AG10803 (cell line): ENCODE measurements around the gene GCK.

ENCODE experiments used
- DNase-seq: peaks from one replicate; pipeline ENCODE4 v3.0.0; 2010; ENCODE audit warnings: low read depth
- H3K4me3 ChIP-seq: 2 replicates; pipeline ENCODE4 v1.5.1; 2011; ENCODE audit warnings: mild to moderate bottlenecking, low read length, control low read depth
- TF ChIP-seq, protein P1 (sequence below): conservative IDR thresholded peaks from 2 replicates; pipeline ENCODE4 v1.5.1; 2011; ENCODE audit warnings: mild to moderate bottlenecking, low read length, control low read depth, inconsistent platforms

The GCK gene

DNA sequence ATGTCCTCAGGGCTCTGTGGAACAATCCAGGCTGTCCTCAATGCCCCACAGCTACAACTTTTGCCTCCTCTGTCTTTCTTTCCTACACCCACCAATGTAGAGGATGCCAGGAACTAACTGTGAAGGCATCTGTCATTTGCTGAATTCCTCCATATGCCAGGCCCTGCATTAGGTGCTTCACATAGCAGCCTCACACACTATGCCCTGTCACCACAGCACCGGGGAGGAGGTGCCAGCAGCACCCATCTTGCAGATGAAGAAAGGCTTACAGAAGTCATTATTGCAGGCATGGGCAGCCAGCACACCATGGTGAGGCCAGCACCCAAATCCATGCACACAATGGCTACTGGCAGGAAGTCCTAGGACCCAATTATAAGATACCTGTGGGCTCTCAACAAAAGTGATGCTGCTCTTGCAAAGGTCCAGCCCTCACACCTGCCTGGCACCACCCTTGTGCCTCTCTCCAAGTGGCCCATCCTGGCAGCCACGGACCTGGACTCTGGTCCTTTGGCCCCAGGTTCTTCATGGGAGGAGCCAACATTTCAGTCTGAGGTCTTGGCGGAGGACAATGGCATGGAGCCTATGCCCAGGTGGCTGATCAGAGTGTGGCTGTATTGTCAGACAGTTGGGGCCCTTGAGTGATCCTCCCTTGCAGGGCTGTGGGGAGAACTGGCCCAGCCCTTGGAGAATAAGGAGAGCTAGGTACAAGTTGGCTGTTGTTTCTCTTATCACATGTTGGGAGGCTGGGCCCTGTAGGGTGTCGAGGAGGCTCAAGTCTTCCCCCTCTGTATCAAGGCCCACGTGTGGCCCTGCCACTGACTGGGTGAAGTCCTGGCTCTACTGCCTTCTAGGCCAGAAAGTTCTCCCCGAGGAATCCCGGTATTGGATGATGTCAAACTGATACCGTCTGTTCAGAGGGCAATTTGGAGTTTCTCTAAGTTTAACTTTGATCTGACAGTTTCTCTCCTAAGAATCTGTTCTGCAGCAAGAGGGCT, 33.8 kb downstream of the GCK start:
- TF ChIP-seq, protein P1, sequence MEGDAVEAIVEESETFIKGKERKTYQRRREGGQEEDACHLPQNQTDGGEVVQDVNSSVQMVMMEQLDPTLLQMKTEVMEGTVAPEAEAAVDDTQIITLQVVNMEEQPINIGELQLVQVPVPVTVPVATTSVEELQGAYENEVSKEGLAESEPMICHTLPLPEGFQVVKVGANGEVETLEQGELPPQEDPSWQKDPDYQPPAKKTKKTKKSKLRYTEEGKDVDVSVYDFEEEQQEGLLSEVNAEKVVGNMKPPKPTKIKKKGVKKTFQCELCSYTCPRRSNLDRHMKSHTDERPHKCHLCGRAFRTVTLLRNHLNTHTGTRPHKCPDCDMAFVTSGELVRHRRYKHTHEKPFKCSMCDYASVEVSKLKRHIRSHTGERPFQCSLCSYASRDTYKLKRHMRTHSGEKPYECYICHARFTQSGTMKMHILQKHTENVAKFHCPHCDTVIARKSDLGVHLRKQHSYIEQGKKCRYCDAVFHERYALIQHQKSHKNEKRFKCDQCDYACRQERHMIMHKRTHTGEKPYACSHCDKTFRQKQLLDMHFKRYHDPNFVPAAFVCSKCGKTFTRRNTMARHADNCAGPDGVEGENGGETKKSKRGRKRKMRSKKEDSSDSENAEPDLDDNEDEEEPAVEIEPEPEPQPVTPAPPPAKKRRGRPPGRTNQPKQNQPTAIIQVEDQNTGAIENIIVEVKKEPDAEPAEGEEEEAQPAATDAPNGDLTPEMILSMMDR: no peak
- DNase-seq: no peak
- H3K4me3 ChIP-seq: no peak overlapping the region

DNA sequence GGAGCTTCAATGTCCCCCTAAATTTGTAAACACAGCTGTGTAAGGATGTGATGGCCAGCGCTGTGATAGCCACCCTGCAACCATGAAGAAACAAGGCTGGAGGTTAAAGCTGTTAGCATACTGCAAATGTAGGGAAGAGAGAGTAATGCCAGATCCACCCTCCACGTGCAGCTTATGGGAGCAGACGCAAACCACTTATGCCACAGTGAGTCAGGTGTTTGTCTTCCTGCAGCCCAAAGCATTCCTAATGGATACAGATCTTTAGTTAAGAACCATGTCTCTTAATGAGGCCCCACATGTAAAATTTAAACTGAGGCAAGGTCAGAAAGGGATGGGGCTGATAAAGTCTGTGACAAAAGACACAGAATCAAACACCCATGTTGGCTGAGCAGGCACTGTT, 34.5 kb downstream of the GCK start:
- H3K4me3 ChIP-seq: no peak overlapping the region
- DNase-seq: no peak
- TF ChIP-seq, protein P1: no peak

DNA sequence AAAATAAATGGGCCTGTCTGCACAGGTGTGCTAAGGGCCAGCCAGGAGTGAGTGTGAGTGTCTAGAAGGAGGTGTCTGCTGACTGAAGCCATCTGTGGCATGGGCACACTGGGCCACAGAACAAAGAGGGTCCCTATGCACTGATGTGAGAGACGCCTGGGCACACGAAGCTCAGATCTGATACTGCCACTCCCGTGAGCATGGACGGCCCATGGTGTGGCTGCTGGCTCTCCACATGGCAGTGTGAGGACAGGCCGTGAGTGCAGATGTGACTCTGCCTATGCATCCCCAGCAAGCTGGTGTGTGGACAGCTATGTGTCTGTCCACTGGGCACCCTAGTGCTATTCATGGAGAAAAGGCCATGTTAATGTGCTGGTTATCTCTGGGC, 35.3 kb downstream of the GCK start:
- DNase-seq: no peak
- H3K4me3 ChIP-seq: no peak overlapping the region
- TF ChIP-seq, protein P1: no peak

DNA sequence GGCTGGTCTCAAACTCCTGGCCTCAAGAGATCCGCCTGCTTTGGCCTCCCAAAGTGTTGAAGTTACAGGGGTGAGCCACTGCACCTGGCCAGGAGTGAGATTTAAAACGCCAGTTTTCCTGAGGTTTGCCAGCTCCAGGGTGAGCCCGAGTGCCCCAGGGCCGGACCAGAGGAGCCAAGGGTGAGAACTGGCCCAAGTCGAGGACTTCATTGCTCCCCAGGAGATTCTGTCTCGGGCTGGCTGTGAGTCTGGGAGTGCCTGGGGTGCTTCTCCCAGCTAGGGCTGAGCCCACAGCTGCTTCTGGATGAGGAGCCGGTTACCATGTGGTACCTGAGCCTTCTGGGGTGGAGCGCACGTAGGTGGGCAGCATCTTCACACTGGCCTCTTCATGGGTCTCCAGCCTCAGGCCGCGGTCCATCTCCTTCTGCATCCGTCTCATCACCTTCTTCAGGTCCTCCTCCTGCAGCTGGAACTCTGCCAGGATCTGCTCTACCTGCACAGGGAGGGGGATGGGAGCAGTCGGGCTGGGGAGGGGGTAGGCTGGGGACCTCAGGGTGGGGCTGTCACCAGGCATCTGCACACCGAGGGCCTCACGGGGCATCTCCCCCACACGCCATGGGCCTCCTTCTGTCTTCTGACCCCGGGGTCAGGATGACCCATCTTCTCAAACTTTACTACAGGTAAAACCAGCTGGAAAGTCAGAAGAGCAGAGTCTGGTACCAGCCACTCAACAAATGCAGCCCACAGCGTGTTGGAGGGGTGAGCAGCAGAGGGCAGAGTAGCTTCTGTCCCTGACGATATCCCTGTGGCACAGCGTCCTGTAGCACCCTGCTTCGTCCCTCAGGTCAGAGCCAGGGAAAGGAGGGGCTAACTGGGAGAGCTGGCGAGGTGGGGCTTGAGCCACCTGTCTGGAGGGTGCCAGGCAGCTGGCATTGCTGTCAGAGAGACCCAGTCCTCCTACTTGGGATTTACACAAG, 36.0 kb downstream of the GCK start:
- DNase-seq: no peak
- TF ChIP-seq, protein P1: no peak
- H3K4me3 ChIP-seq: no peak overlapping the region

DNA sequence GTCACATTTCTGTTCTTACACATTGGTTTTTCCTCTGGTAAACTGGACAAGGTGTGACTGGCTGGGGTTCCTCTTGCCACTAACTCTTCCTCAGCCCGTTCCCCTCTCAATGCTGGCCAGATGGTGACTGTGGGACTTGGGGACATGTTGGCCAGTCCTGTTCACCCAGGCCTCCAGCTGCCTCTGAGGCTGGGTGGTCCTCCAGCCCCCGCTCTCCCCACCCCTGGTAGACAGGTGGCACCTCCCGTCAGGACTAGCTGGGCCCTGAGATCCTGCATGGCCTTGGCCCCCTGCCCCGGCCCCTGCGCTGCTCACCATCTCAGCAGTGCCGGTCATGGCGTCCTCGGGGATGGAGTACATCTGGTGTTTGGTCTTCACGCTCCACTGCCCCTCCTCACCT, 37.3 kb downstream of the GCK start:
- no peak for DNase-seq
- TF ChIP-seq, protein P1: no peak
- no peak overlapping the region for H3K4me3 ChIP-seq

DNA sequence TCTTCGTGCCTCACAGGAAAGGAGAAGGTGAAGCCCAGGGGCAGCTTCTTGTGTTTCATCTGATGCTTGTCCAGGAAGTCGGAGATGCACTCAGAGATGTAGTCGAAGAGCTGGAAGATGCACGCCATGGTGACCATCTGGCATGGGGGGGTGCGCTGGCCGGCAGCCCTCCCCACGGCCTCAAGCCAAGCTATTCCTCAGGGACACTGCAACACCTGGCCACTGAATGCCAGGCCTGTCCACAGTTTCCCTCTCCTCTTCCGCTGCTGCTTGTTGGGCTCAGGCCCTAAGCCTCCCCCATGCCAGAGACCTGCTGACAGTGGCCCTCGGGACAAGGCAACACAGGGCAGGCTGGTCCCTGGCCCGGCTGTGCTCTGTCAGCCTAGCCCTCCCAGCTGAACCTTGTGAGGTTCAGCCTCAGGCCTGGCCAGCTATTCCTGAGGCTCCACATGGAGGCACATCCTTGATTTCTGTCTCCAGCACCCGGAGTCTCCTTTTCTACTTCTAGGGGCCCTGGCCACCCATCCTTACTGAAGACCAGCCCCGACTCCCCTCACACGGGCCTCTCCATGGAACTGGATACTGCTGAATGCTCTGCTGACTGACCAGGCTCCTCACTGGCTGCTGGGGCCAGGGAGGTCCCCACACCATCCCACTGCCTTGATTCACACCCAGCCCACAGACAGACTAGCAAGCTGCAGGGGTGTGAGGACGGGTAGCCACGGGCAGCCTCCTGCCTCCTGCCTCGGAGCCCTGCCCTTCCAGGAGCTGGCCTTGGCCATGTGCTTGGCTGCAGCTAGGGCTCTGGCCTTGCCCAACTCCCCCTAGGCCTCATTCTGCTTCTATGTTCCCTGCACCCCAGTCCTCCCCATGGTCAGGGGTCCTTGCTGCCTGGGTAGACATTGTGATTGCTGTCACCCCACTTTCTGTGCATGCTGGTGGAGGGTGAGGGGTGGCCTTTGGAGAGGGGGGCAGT, 38.0 kb downstream of the GCK start:
- H3K4me3 ChIP-seq: no peak overlapping the region
- DNase-seq: no peak

More for the DNA sequence above, 38.0 kb downstream of the GCK start:
- TF ChIP-seq, protein P1: no peak
